GM21526 (cell line): ENCODE results near the gene MMP24OS.
"Not testable (repeated sequence)": the region's sequence is repeated elsewhere in the genome, so short reads cannot be mapped to it uniquely, and the experiment has no call there.

Experiments
- ATAC-seq: cut with Tn5 transposase; IDR thresholded peaks from one replicate; pipeline ENCODE4 v1.9.1; 2021; ENCODE audit warnings: moderate library complexity; ENCODE audit not compliant: unreplicated experiment, low FRiP score

Gene MMP24OS

GRCh38 chr20:35276408-35276807, 1.5 kb downstream of the MMP24OS start:
- ATAC-seq: no peak

- no peak for ATAC-seq
Measured at GRCh38 chr20:35275741-35276251, 2.1 kb downstream of the MMP24OS start.

- ATAC-seq: no peak
Measured at GRCh38 chr20:35274172-35275092, 3.5 kb downstream of the MMP24OS start.

GRCh38 chr20:35273449-35274171, 4.3 kb downstream of the MMP24OS start:
- ATAC-seq: no peak

- no peak for ATAC-seq
Measured at GRCh38 chr20:35271904-35272303, 6.0 kb downstream of the MMP24OS start.

- ATAC-seq: no peak
Measured at GRCh38 chr20:35271073-35271882, 6.6 kb downstream of the MMP24OS start.

- ATAC-seq: no peak
Measured at GRCh38 chr20:35270021-35270902, 7.7 kb downstream of the MMP24OS start.

- no peak for ATAC-seq
Measured at GRCh38 chr20:35269055-35269781, 8.7 kb downstream of the MMP24OS start.

GRCh38 chr20:35267092-35267491, 10.8 kb downstream of the MMP24OS start:
- no peak for ATAC-seq

- ATAC-seq: no peak
Measured at GRCh38 chr20:35264755-35265154, 13.2 kb downstream of the MMP24OS start.

GRCh38 chr20:35263532-35264341, 14.2 kb downstream of the MMP24OS start:
- ATAC-seq: no peak

- not testable (repeated sequence) for ATAC-seq
Measured at GRCh38 chr20:35262731-35263531, 15.0 kb downstream of the MMP24OS start.

- not testable (repeated sequence) for ATAC-seq
Measured at GRCh38 chr20:35262321-35262720, 15.6 kb downstream of the MMP24OS start.

- no peak for ATAC-seq
Measured at GRCh38 chr20:35260426-35260825, 17.5 kb downstream of the MMP24OS start.

- no peak for ATAC-seq
Measured at GRCh38 chr20:35257175-35257909, 20.6 kb downstream of the MMP24OS start.

GRCh38 chr20:35254448-35254999, 23.4 kb downstream of the MMP24OS start:
- ATAC-seq: no peak
